ENCODE data around the gene VASH2. TPM values are rescaled to one million over a fixed set of nuclear protein-coding genes. Genes with fewer than 3 reads are reported as not detected.

Gene VASH2
- total and polyA plus RNA-seq, 12 donors, result 0.37 to 1.2 (median 0.73) TPM

DNA sequence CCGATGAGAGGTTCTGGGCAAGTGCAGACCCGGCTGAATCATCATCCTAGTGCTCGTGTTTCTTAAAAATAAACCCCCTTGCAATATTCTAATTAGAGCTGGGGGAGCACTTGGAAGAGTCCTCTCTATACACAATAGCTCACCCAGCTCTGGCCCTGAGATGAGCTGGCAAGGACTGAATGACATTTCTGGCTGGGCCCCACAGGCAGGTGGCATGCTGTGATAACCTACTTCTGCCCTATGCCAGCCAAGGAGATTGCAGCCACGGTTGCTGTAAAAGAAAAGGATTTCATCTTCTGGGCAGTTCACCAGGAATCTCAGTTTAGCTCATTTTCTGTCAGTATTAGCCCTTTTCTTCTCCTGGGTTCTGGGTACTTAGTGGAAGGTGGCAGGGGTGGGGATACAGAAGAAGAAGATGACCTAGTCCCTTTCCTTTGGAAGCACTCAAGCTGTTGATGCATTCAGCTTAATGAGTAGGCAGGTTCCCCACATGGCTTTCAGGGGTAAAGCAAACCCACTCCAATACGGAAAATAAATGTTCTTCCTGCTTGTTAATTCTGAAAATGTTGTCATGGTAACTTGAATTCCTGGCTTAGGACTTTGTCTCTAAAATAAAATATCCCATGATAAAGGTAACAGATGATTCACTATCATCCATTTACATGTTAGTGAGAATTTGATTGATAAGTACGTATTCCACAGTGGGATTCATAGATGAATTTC, 32.2 kb downstream of the VASH2 start:
- no peaks in the 10 kb centered on the region for H3K9me3 ChIP-seq
- H3K4me3 ChIP-seq, result no peak overlapping the region
- H3K27ac ChIP-seq, result peak overlapping the region in 1 of 10 donors; percentile 48
- H3K36me3 ChIP-seq, result no peaks in the 10 kb centered on the region
- TF ChIP-seq, protein P1, sequence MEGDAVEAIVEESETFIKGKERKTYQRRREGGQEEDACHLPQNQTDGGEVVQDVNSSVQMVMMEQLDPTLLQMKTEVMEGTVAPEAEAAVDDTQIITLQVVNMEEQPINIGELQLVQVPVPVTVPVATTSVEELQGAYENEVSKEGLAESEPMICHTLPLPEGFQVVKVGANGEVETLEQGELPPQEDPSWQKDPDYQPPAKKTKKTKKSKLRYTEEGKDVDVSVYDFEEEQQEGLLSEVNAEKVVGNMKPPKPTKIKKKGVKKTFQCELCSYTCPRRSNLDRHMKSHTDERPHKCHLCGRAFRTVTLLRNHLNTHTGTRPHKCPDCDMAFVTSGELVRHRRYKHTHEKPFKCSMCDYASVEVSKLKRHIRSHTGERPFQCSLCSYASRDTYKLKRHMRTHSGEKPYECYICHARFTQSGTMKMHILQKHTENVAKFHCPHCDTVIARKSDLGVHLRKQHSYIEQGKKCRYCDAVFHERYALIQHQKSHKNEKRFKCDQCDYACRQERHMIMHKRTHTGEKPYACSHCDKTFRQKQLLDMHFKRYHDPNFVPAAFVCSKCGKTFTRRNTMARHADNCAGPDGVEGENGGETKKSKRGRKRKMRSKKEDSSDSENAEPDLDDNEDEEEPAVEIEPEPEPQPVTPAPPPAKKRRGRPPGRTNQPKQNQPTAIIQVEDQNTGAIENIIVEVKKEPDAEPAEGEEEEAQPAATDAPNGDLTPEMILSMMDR (IDR thresholded peaks at IDR 0.05), result no peak
- intact Hi-C loops (cut with DNase I), result loop anchor here in 2 of 10 donors (10.0 kb wide), 2 partner anchors 158 to 328 kb away; no protein-coding TSS in a partner anchor
- ATAC-seq (peak in 7 of 8 donors; percentile 47 to 89 (median 76)), DNase-seq (peak in 1 of 2 donors; percentile 54)
- H3K27me3 ChIP-seq, result no peaks in the 10 kb centered on the region
- H3K4me1 ChIP-seq, result peaks cover 7 to 37% (median 26%) of the 10 kb centered on the region in 9 donors
- WGBS, 2 donors, result 44 to 57% methylated on average over 6 of the region's 6 CpGs

DNA sequence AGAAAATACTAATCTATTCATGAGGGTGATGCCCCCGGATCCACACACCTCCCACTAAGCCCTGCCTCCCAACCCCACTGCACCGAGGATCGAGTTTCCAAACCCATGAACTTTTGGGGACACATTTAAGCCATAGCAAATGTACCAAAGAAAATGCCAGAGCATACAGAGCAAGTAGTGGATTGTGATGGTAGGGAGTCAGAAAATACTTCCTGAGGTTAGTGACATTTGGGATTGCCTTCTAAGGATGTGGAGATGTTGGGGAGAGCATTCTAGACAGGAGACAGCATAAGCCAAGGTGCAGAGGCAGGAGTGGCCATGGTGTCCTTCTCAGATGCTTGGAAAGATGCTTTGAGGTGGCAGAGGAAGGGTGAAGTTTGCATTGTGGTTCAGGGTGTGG, 33.1 kb downstream of the VASH2 start:
- H3K4me3 ChIP-seq, result no peak overlapping the region
- DNase-seq (no peak), ATAC-seq (no peak)
- no peak overlapping the region for H3K27ac ChIP-seq
- 96 to 97% methylated on average over 3 of the region's 3 CpGs for WGBS, 2 donors
- no peaks in the 10 kb centered on the region for H3K9me3 ChIP-seq
- no peaks in the 10 kb centered on the region for H3K27me3 ChIP-seq
- intact Hi-C loops (cut with DNase I), result loop anchor here in 2 of 10 donors (10.0 kb wide), 2 partner anchors 159 to 329 kb away; no protein-coding TSS in a partner anchor
- peaks cover 0 to 3% (median 0%) of the 10 kb centered on the region in 9 donors for H3K36me3 ChIP-seq
- TF ChIP-seq, protein P1 (IDR thresholded peaks at IDR 0.05), result no peak
- peaks cover 7 to 37% (median 26%) of the 10 kb centered on the region in 9 donors for H3K4me1 ChIP-seq

- H3K27me3 ChIP-seq, result no peaks in the 10 kb centered on the region
- WGBS, 2 donors, result 95 to 97% methylated on average over 6 of the region's 6 CpGs
- H3K27ac ChIP-seq, result no peak overlapping the region
- DNase-seq (no peak), ATAC-seq (no peak)
- intact Hi-C loops (cut with DNase I), result loop anchor here in 2 of 10 donors (10.0 kb wide), 2 partner anchors 160 to 330 kb away; no protein-coding TSS in a partner anchor
- H3K4me1 ChIP-seq, result peaks cover 7 to 32% (median 25%) of the 10 kb centered on the region in 9 donors
- H3K9me3 ChIP-seq, result no peaks in the 10 kb centered on the region
- peaks cover 0 to 14% (median 0%) of the 10 kb centered on the region in 9 donors for H3K36me3 ChIP-seq
- H3K4me3 ChIP-seq, result no peak overlapping the region
- TF ChIP-seq, protein P1 (IDR thresholded peaks at IDR 0.05), result no peak
Measured at GRCh38 chr1:212984522-212985291, 34.4 kb downstream of the VASH2 start.

- Histone ChIP-seq H3K36me3 (peaks cover 0 to 29% (median 0%) of the 10 kb centered on the region in 9 donors), H3K4me3 (no peak overlapping the region), H3K27ac (no peak overlapping the region), H3K4me1 (peaks cover 2 to 18% (median 10%) of the 10 kb centered on the region in 9 donors), H3K27me3 (no peaks in the 10 kb centered on the region), H3K9me3 (no peaks in the 10 kb centered on the region)
- DNase-seq (no peak), ATAC-seq (no peak)
- intact Hi-C loops (cut with DNase I), result loop anchor here in 2 of 10 donors (10.0 kb wide), 2 partner anchors 162 to 332 kb away; no protein-coding TSS in a partner anchor
- WGBS, 2 donors, result 85 to 94% methylated on average over 2 of the region's 2 CpGs
- TF ChIP-seq, protein P1 (IDR thresholded peaks at IDR 0.05), result no peak
Measured at GRCh38 chr1:212986551-212986950, 36.2 kb downstream of the VASH2 start.

All from heart right ventricle (tissue), 16 donors.